HAP-1 (cell line): Measurements from ENCODE around the gene ANAPC4.

ENCODE experiments used
- DNase-seq, 2 experiments: peaks; one replicate each; pipeline ENCODE4 v3.0.0-alpha.2; 2016 to 2020; ENCODE audit warnings: low spot score in 2 of 2
- H3K27me3 ChIP-seq: fragments of 250-450 bp; sonication (Bioruptor Pico); 2 replicates; pipeline ENCODE4 v1.5.1; 2020; ENCODE audit warnings: low read depth, mild to moderate bottlenecking, moderate library complexity
- H3K36me3 ChIP-seq: fragments of 250-450 bp; sonication (Bioruptor Pico); replicated peaks from 2 replicates; pipeline ENCODE4 v1.5.1; 2020; ENCODE audit warnings: mild to moderate bottlenecking
- H3K4me1 ChIP-seq: fragments of 250-450 bp; sonication (Bioruptor Pico); 2 replicates; pipeline ENCODE4 v1.5.1; 2020; ENCODE audit warnings: mild to moderate bottlenecking
- H3K4me3 ChIP-seq: fragments of 250-450 bp; sonication (Bioruptor Pico); 2 replicates; pipeline ENCODE4 v1.5.1; 2020; ENCODE audit warnings: mild to moderate bottlenecking, moderate library complexity
- H3K9me3 ChIP-seq: fragments of 250-450 bp; sonication (Bioruptor Pico); 2 replicates; pipeline ENCODE4 v1.5.1; 2020; ENCODE audit warnings: mild to moderate bottlenecking, moderate library complexity
- in situ Hi-C: fragments of 300-500 bp; cut with MboI; formaldehyde crosslinking; loops from 3 replicates; pipeline ENCODE4 v1.14.3; 2020; ENCODE audit warnings: low sequenced_read_pairs, inconsistent platforms, mixed read lengths

The ANAPC4 gene

DNA sequence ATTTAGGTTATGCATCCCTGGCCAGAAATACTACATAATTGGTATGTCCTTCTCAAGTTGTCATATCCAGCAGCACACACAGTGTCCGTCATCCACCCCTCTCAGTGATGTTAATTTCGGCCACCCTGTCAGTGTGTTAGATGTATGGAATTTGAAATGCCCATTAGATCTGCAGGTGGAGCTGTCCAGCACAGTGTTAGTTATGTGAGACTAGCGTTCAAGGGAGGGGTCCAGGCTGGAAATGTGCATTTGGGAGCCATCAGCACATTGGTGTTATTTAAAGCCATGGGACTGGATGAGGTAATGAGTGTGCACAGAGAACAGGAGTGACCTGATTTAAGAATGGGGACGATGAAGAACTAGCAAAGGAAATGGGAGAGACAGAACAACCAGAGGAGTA is 22.4 kb downstream of the ANAPC4 start:
- H3K9me3 ChIP-seq = no peaks in the 10 kb centered on the region
- in situ Hi-C loops = no loop called here

DNA sequence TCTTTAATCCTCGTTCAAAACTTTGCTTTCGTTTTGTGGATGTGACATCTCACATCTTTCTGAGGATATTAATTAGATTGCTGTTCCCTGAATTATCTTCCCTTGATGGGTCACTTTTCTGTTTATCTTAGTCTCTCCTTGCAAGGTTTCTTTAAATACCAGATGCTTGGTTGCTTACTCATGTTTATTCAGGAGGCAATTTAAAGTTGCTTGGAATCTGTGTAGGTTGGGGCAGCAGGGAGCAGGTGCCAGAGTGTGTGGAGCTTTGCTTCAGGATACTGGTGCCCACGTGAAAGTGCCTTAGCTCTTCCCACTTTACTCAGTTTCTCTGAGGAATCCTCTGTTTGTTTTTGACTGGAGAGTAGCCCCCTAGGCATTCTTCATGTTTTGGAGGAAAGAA is 24.0 kb downstream of the ANAPC4 start:
- no peaks in the 10 kb centered on the region for H3K27me3 ChIP-seq
- no peak for DNase-seq
- H3K9me3 ChIP-seq = no peaks in the 10 kb centered on the region
- H3K36me3 ChIP-seq = peaks cover 29% of the 10 kb centered on the region
- H3K4me1 ChIP-seq = no peaks in the 10 kb centered on the region
- no peak overlapping the region for H3K4me3 ChIP-seq
- in situ Hi-C loops = no loop called here

More for the DNA sequence above, 22.4 kb downstream of the ANAPC4 start:
- no peaks in the 10 kb centered on the region for H3K27me3 ChIP-seq
- no peak for DNase-seq
- H3K4me1 ChIP-seq = no peaks in the 10 kb centered on the region
- no peak overlapping the region for H3K4me3 ChIP-seq
- H3K36me3 ChIP-seq = peaks cover 30% of the 10 kb centered on the region

DNA sequence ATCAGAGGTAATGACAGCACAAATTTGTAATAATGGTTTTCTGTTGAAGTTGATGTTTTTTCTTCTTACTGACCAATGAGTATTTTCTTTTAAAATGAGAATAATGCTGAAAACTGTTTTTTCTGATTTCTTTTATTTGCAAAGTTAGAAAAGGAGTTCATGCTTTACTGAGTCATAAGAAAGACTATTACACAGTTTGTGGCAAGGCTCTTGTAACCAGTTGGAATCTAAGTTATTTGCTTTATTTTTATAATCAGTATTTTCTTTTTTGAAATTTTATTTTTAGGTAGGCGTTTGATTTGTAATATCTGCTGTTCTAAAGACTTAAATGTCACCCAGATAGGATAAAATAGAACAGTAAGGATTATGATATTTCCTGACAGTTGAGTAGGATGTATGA is 25.5 kb downstream of the ANAPC4 start:
- peaks cover 21% of the 10 kb centered on the region for H3K36me3 ChIP-seq
- H3K27me3 ChIP-seq = no peaks in the 10 kb centered on the region
- no peak overlapping the region for H3K4me3 ChIP-seq
- no peak for DNase-seq
- no peaks in the 10 kb centered on the region for H3K4me1 ChIP-seq
- no peaks in the 10 kb centered on the region for H3K9me3 ChIP-seq
- in situ Hi-C loops = no loop called here

DNA sequence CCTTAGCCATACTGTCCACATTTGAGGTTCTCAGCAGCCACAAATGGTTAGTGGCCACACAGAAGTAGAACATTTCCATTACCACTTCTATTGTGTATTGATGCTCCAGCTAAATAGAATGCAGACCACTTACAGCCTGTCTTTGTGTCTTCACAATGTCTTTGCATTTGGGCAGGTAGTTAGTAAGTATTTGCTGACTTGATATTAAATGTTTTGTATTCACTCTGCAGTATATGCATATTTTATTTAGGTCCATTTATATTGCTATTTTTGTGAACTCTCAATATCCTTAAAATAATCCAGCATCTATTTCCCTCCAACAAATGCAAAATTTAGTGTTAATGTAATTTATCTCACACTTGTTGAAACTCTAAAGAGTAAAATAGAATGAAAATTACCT is 26.6 kb downstream of the ANAPC4 start:
- Histone ChIP-seq H3K36me3 (peaks cover 31% of the 10 kb centered on the region), H3K9me3 (no peaks in the 10 kb centered on the region), H3K4me3 (no peak overlapping the region), H3K4me1 (no peaks in the 10 kb centered on the region), H3K27me3 (no peaks in the 10 kb centered on the region)
- DNase-seq = no peak
- in situ Hi-C loops = no loop called here

DNA sequence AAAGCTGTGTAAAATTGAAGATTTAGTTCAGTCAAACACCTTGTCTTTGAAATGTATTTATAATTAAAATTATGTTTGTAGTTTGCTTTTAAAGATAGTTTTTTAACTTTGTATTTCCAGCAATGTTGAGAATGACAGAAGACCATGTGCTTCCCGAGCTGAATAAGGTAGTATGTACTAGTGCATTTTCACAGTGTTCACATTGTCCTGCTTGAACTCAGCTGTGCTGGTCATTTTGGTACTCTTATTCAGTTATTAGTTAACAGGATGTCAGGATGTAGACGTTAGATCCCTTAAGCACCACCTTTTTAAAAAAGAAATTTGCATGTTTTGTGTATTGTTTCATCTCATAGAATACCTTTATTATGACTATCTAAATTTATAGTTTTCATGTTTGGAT is 28.4 kb downstream of the ANAPC4 start:
- in situ Hi-C loops = no loop called here
- DNase-seq = no peak
- Histone ChIP-seq H3K27me3 (no peaks in the 10 kb centered on the region), H3K4me1 (no peaks in the 10 kb centered on the region), H3K9me3 (no peaks in the 10 kb centered on the region), H3K4me3 (no peak overlapping the region), H3K36me3 (peaks cover 45% of the 10 kb centered on the region)

DNA sequence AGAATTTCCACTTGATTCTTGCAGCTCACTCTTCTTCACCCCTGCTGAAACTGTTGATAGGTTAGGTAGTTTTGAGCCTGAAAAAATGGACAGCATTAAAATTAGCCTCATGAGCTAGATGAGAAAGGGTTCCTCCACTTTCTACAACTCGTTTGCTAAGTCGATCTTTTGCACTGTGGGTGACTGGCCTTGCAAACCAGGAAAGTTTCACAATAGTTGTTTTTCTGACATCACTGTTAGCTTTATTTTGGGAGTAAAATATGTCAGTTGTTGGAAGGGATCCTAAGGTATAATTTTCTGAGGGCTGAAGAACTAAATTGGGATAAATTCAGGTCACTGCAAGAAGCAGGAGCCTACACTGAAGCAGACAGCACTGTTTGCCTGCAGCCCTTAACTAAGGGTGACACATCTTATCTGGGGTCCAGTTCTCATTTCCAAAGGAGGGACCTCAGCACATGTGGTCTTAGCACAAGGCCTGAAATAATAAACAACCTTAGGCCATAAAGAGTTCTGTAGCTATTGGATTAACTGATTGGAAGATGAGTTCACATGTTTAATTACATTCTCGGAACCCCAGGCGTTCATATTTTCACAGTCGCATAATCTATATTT is 29.1 kb downstream of the ANAPC4 start:
- DNase-seq = no peak
- Histone ChIP-seq H3K27me3 (no peaks in the 10 kb centered on the region), H3K9me3 (no peaks in the 10 kb centered on the region), H3K4me1 (no peaks in the 10 kb centered on the region), H3K4me3 (no peak overlapping the region), H3K36me3 (peaks cover 53% of the 10 kb centered on the region)
- in situ Hi-C loops = no loop called here

DNA sequence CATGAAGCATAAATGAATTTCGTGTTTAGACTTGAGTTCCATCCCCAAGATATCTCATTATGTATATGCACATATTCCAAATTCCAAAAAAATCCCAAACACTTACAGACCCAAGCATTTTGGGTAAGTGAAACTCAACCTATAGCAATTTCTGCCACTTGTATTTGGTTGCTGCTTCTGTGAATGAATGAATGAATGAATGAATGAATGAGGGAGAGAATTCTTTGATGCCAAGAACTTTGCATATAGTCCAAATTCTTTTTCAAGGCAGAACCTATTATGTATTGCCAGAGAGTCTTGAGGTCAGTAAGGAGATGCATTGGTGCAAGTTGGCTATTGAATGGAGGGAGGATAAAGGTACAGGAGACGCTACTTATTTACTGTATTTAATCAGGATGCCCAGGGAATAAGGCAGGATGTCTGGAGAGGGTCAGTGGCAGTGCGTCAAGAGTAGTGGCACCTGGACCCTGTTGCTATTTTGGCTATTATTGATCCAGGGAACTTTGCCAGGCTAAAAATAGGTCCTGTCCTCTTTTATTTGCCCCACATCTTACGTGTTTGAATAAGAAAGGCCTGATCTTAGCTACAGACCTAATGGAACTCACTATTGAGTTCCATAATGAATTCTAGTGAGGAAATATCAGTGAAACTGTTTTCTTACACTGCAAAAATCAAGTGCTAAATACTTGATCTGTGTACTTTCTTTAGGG is 33.9 kb downstream of the ANAPC4 start:
- H3K4me3 ChIP-seq = no peak overlapping the region
- in situ Hi-C loops = no loop called here
- peaks cover 60% of the 10 kb centered on the region for H3K36me3 ChIP-seq
- no peaks in the 10 kb centered on the region for H3K27me3 ChIP-seq
- DNase-seq = no peak
- H3K4me1 ChIP-seq = no peaks in the 10 kb centered on the region
- no peaks in the 10 kb centered on the region for H3K9me3 ChIP-seq

DNA sequence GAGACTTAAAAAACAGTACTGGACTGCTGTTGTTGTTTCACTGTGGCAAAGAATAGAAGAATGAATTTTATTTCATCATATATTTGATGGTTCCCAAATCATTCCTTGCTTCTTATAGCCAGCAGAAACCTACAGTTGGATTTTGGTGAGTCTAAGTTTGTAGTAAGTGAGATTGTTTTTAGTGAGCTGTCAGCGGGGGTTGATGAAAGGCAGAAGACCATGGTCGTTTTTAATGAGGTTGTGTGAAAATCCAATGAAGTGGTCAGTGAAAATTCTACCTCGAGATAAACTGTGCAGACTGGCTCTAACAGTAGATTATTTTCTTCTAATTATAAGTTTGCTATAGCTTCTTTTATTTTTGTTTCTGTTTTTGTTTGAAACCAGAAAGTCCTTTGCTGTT is 36.2 kb downstream of the ANAPC4 start:
- H3K4me3 ChIP-seq = no peak overlapping the region
- H3K27me3 ChIP-seq = no peaks in the 10 kb centered on the region
- H3K4me1 ChIP-seq = no peaks in the 10 kb centered on the region
- in situ Hi-C loops = no loop called here
- H3K36me3 ChIP-seq = peaks cover 57% of the 10 kb centered on the region
- H3K9me3 ChIP-seq = no peaks in the 10 kb centered on the region
- DNase-seq = no peak

DNA sequence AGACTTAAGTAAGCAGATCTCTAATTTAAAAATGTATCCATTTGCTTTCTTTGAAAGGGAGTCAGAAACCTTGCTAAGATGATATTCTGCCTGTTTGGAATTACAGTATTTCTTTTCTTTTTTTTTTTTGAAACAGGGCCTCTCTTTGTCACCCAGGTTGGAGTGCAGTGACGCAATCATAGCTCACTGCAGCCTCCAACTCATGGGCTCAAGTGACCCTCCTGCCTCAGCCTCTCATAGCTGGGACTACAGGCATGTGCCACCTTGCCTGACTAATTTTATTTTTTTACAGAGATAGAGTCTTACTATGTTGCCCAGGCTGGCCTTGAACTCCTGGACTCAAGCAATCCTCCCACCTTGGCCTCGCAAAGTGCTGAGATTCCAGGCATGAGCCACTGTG is 40.0 kb downstream of the ANAPC4 start:
- no peak for DNase-seq
- peaks cover 41% of the 10 kb centered on the region for H3K36me3 ChIP-seq
- in situ Hi-C loops = no loop called here

DNA sequence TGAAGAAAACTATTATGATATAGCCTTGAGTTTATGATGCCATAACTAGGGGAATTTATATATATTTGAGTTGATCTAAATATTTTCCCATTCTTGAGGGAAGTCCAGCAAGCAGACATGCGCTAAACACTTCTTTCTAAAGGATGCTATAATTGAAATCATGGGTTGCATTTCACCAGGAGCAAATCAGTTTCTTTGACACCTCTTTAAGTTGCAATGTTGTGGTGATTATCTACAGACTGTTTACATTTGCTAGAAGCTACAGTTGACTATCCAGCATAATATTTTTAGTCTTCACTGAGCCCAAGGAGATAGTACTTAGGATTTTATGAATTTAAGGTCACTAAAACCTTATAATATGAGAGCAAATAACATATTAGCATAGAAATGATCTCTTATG is 43.9 kb downstream of the ANAPC4 start:
- in situ Hi-C loops = no loop called here
- peaks cover 20% of the 10 kb centered on the region for H3K36me3 ChIP-seq

More for the DNA sequence above, 40.0 kb downstream of the ANAPC4 start:
- Histone ChIP-seq H3K4me1 (no peaks in the 10 kb centered on the region), H3K27me3 (no peaks in the 10 kb centered on the region), H3K9me3 (no peaks in the 10 kb centered on the region), H3K4me3 (no peak overlapping the region)

DNA sequence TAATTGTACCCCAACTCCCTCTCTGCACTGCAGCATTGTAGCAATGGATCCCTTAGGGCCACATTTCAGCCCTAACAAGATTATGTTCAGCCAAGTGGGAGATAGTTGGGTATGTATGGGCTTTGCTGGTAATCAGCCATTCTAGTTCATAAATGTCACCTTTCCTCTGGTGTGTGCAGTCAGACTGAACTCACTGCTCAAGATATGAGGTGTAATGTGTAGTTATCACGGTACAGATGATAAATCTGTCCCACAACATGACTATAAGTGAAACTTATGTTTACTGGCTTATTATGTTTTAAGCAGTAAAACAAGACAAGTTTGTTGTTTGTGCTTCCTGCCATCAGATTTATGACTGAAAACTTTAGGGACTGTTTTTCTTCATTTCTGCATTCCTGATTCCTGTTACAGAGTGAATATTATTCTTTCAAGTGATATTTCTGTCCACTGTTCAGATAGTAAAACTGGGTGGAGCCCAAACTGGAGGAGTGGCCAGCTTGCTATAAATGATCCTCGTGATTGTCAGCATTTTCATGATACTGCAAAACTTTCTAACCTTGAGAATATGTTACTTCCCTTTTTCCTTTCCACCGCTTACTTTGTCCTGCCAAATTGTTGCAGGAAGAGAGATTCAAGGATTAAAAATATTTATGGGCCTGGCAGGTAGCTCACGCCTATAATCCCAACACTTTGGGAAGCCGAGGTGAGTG is 44.9 kb downstream of the ANAPC4 start:
- Histone ChIP-seq H3K9me3 (no peaks in the 10 kb centered on the region), H3K36me3 (peaks cover 20% of the 10 kb centered on the region), H3K27me3 (no peaks in the 10 kb centered on the region), H3K4me1 (no peaks in the 10 kb centered on the region), H3K4me3 (no peak overlapping the region)
- no peak for DNase-seq
- in situ Hi-C loops = no loop called here

More for the DNA sequence above, 43.9 kb downstream of the ANAPC4 start:
- Histone ChIP-seq H3K9me3 (no peaks in the 10 kb centered on the region), H3K4me1 (no peaks in the 10 kb centered on the region), H3K27me3 (no peaks in the 10 kb centered on the region), H3K4me3 (no peak overlapping the region)
- no peak for DNase-seq

DNA sequence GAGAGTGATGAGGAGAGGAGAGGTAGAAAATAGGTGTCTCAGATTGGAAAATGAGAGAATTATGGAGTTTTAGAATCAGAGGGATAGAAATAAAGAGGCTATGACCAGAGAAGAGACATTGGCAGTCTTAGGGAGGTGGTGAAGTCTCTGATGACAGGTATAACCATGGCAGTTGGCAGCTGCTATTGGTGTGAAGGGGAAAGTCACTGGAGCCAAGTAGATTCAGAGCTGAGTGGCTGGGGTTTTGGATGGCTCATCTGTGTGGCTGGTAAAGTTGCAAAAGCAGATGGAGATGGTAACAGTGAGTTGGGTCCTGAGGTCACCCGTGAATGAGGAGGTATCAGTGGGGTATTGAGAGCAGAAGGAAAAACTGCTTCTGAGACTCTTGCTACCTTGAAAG is 46.5 kb downstream of the ANAPC4 start:
- Histone ChIP-seq H3K27me3 (no peaks in the 10 kb centered on the region), H3K4me1 (no peaks in the 10 kb centered on the region), H3K36me3 (peaks cover 8% of the 10 kb centered on the region), H3K4me3 (no peak overlapping the region), H3K9me3 (no peaks in the 10 kb centered on the region)
- no peak for DNase-seq
- in situ Hi-C loops = no loop called here

DNA sequence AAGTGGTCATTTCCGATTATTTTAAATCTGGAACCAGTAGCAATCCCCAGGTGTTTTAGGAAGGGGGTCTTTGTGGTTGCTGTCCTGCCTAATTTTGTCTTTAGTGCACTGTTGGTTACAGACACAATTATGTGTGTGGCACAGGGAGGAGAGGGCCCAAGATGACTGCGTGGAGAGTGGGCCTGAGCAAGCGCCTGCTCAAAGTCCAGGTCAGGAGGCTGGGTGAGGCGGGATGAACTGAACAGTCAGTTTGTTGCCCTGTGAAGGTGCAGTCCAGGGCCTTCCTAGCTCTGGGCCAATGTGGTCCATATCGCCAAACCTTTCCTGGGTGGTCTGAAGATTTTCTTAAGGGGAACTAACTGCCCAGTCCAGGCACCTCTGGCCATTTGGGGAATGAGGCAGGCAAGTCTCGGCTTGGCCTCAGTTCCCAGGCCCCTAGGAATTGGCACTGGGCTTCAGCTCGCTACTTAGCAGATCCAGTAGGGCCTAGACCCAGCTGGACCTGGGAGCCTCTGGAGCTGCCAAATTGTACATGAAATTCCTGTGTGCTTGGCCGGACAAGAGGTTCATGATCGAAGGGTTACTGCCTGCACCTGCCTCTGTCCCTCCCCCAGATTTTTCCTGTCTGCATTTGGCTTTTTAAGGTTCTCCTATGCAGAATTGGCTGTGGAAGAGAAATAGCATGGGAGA is 47.6 kb downstream of the ANAPC4 start:
- no peak for DNase-seq
- Histone ChIP-seq H3K4me3 (no peak overlapping the region), H3K27me3 (no peaks in the 10 kb centered on the region), H3K36me3 (no peaks in the 10 kb centered on the region; the same call in 1 of the 2 replicates), H3K9me3 (no peaks in the 10 kb centered on the region), H3K4me1 (no peaks in the 10 kb centered on the region)
- in situ Hi-C loops = no loop called here

DNA sequence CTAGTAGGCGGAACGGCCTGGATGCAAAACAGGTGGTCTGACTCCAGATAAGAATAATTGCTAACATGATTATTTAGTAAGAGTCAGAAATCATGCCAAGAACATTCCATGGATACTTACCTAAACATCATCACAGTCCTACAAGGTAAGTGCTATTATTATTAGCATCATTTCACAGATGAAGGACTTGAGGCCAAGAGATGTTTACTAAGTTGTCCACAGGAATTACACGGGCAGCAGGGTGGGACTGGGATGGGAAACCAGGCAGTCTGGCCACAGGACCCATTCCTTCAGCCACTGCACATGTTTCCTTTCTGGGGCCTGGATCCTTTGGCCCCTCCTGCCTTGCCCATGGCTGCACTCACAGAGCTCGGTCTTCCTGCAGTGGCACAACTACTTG is 48.3 kb downstream of the ANAPC4 start:
- in situ Hi-C loops = no loop called here
- Histone ChIP-seq H3K9me3 (no peaks in the 10 kb centered on the region), H3K27me3 (no peaks in the 10 kb centered on the region), H3K4me3 (no peak overlapping the region), H3K4me1 (no peaks in the 10 kb centered on the region), H3K36me3 (no peaks in the 10 kb centered on the region; the same call in 1 of the 2 replicates)
- DNase-seq = no peak
